ENCODE results near the gene PNMA8C.
"Not testable (repeated sequence)": the region's sequence is repeated elsewhere in the genome, so short reads cannot be mapped to it uniquely, and the experiment has no call there.

Gene PNMA8C

GRCh38 chr19:46411925-46412649 is 16.6 kb downstream of the PNMA8C start:
- DNase-seq (ENCODE audit: low read depth in 2 of 2, low spot score in 1 of 2): no peak

- no peak for DNase-seq (ENCODE audit: low read depth in 2 of 2, low spot score in 1 of 2)
Measured at GRCh38 chr19:46411088-46411924, 17.4 kb downstream of the PNMA8C start.

GRCh38 chr19:46410205-46411087 is 18.3 kb downstream of the PNMA8C start:
- no peak for DNase-seq (ENCODE audit: low read depth in 2 of 2, low spot score in 1 of 2)

GRCh38 chr19:46409191-46409590 is 19.5 kb downstream of the PNMA8C start:
- DNase-seq (ENCODE audit: low read depth in 2 of 2, low spot score in 1 of 2): no peak

- no peak for DNase-seq (ENCODE audit: low read depth in 2 of 2, low spot score in 1 of 2)
Measured at GRCh38 chr19:46408664-46409039, 20.1 kb downstream of the PNMA8C start.

GRCh38 chr19:46407856-46408663 is 20.7 kb downstream of the PNMA8C start:
- DNase-seq (ENCODE audit: low read depth in 2 of 2, low spot score in 1 of 2): no peak

- no peak for DNase-seq (ENCODE audit: low read depth in 2 of 2, low spot score in 1 of 2)
Measured at GRCh38 chr19:46406976-46407375, 21.8 kb downstream of the PNMA8C start.

- no peak for DNase-seq (ENCODE audit: low read depth in 2 of 2, low spot score in 1 of 2)
Measured at GRCh38 chr19:46404753-46405468, 23.8 kb downstream of the PNMA8C start.

- no peak for DNase-seq (ENCODE audit: low read depth in 2 of 2, low spot score in 1 of 2)
Measured at GRCh38 chr19:46404055-46404752, 24.5 kb downstream of the PNMA8C start.

- DNase-seq (ENCODE audit: low read depth in 2 of 2, low spot score in 1 of 2): no peak
Measured at GRCh38 chr19:46402725-46403124, 26.0 kb downstream of the PNMA8C start.

- DNase-seq (ENCODE audit: low read depth in 2 of 2, low spot score in 1 of 2): not testable (repeated sequence)
Measured at GRCh38 chr19:46397801-46398479, 30.8 kb downstream of the PNMA8C start.

- DNase-seq (ENCODE audit: low read depth in 2 of 2, low spot score in 1 of 2): no peak
Measured at GRCh38 chr19:46394402-46394797, 34.3 kb downstream of the PNMA8C start.

GRCh38 chr19:46393456-46394401 is 35.0 kb downstream of the PNMA8C start:
- DNase-seq (ENCODE audit: low read depth in 2 of 2, low spot score in 1 of 2): no peak

- no peak for DNase-seq (ENCODE audit: low read depth in 2 of 2, low spot score in 1 of 2)
Measured at GRCh38 chr19:46392837-46393236, 35.9 kb downstream of the PNMA8C start.

- DNase-seq (ENCODE audit: low read depth in 2 of 2, low spot score in 1 of 2): no peak
Measured at GRCh38 chr19:46392252-46392801, 36.4 kb downstream of the PNMA8C start.

GRCh38 chr19:46391296-46392251 is 37.2 kb downstream of the PNMA8C start:
- no peak for DNase-seq (ENCODE audit: low read depth in 2 of 2, low spot score in 1 of 2)
